GM18951 (cell line): ENCODE results near the gene GRIN3B.
"Not testable (repeated sequence)": the region's sequence is repeated elsewhere in the genome, so short reads cannot be mapped to it uniquely, and the experiment has no call there.

ENCODE experiments used
- POLR2A ChIP-seq: IDR thresholded peaks from 4 replicates; pipeline ENCODE4 v1.6.1; 2011; ENCODE audit warnings: mild to moderate bottlenecking; ENCODE audit not compliant: insufficient read length, insufficient read depth; ENCODE audit errors: extremely low read depth
- in situ Hi-C: fragments of 300-500 bp; cut with MboI; formaldehyde crosslinking; loops from one replicate; pipeline ENCODE4 v1.12.0; 2022; ENCODE audit warnings: low sequenced_read_pairs, mixed read lengths, inconsistent platforms; ENCODE audit not compliant: unreplicated experiment

Gene GRIN3B

DNA sequence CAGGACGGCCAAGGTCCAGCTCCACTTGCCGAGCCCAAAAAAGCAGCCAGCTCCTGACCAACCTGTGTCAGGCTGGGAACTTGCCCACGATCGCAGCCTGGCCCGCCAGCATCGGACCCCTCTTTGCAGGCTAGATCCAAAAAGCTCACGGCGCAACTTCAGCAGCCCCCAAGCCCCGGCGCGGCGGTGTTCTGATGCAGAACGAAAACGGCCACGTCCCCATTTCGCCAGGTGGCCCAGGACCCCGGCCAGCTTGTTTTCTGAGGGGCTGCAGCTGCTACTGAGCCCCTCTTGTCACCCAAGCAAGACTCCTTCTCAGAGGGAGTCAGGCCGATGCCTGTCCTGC lies 19.4 kb downstream of the GRIN3B start:
- TF ChIP-seq POLR2A, result no peak
- in situ Hi-C loops, result no loop called here

DNA sequence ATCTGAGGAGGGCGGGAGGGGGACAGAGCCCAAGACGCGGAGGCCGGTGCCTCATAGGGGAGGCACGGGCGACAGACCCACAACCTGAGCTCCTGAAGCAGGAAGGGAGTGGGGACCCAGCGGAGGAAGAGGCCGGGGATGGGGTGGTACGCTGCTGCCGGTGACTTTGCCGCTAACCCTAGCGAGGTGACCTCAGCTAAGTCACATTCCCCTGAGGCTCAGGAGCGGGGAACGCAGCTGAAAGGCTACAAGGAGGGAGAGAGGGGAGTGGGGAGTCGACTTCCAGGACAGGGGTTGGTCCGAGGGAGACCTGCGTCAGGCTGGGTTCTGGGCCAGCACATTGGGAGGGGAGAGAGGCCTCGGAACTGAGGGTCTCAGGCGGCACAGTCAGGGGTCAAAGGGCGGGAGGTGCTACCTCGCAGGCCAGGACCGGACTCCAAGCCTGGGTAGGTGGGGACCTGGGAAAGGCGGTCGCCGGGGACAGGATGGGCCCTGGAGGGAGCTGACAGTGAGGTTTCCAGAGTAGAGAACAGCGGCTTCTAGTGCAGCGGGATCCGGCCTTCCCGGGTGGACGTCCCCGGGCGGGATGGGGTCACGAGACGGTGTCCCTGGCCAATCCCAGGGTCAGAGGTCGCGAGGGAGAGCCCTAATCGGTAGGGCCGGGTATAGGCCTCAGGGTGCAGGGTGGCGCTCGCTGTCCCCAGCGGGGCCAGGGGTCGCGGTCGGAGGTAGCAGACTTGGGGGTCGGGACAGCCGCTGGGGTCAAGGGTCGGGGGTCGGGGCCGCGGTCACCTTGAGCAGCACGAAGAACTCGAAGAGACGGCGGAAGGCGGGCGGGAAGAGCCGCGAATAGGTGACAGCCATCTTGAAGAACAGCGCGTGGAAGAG lies 20.0 kb downstream of the GRIN3B start:
- TF ChIP-seq POLR2A, result no peak
- in situ Hi-C loops, result no loop called here

DNA sequence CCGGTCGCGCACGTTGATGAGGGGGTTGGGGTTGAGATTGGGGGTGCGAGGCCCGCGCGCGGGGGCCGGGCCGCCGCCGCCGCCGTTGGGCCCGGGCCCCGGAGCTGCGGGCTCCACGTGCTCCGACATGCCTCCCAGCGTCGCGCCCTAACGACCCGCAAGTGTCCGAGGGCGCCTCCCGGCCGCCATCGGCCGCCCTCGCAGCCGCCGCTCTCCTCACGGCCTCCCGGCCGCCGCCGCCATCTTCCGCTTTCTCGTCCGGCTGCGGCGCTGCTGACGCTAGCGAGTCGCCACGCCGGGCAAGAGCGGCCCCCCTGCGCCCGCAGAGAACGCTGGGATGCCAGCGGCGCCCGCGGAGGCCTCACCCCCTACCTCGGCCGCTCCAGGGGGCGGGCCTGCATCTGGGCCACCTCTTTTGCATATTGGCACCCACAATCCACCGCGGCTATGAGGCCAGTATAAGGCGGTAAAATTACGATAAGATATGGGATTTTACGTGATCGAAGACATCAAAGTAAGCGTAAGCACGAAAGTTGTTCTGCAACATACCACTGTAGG lies 20.7 kb downstream of the GRIN3B start, which contains the start of gene TMEM259:
TMEM259 (minus strand) TSS at position 256 of the 558 bp plus-strand sequence; CDS start at position 129, 127 bp downstream.
- peak; percentile 84 for TF ChIP-seq POLR2A
- in situ Hi-C loops, result no loop called here

DNA sequence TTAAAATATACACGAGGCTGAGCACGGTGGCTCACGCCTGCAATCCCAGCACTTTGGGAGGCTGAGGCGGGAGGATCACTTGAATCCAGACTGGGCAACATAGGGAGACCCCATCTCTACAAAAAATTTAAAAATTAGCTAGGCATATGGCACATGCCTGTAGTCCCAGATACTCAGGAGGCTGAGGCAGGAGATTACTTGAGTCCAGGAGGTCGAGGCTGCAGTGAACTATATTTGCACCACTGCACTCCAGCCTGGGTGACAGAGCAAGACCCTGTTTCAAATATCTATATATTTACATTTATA lies 23.6 kb downstream of the GRIN3B start:
- in situ Hi-C loops, result not testable (repeated sequence)

DNA sequence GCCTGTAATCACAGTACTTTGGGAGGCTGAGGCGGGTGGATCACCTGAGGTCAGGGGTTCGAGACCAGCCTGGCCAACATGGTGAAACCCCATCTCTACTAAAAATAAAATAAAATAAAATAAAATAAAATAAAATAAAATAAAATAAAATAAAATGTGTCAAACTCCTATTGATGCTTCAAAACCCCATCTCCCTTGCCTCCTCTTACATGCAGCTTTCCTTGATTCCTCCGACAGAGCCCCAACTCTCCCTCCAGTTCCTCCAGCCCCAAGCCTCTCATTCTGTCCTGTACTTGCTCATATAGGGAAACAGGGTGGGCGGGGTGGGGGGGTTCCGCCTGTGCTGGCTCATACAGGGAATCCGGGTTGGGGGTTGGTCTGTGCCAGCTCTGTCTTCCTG lies 24.9 kb downstream of the GRIN3B start:
- in situ Hi-C loops, result not testable (repeated sequence)

DNA sequence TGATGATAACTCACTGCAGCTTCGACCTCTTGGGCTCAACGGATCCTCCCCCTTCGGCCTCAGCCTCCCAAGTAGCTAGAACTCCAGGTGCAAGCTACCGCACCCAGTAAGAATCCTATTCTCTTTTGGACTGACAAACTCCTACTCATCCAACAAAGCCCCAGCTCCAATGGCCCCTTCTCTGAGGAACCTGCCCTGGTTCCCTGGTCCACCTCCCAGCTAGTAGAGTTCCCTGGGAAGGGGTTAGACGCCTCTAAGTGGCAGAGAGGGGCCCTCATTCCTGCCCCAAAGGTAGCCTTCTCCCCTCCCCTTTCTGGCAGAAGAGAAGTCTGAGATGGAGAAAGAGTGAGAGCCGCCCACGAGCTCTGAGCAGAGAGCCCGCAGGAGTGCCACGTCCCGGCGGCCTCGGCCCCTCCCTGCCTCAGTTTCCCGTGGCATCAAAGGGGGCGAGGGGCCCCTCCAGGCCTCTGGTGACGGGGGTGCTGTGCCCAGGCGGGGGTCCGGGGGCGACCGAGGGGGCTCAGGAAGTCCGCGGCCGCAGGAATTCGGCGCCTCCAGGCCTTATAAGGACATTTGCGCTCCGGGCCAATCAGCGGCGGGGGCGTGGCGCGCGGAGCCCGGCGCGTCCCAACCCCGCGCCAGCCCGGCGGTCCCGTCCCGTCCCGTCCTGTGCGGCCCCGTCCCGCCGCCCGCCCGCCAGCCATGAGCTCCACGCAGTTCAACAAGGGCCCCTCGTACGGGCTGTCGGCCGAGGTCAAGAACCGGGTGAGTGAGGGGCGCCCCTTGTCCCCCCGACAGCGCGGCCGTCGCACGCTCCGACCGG lies 26.0 kb downstream of the GRIN3B start, which contains the start of gene CNN2:
CNN2 (plus strand) TSS at position 649 of the 823 bp plus-strand sequence; CDS start at position 703, 54 bp downstream.
- TF ChIP-seq POLR2A, result peak; percentile 87

DNA sequence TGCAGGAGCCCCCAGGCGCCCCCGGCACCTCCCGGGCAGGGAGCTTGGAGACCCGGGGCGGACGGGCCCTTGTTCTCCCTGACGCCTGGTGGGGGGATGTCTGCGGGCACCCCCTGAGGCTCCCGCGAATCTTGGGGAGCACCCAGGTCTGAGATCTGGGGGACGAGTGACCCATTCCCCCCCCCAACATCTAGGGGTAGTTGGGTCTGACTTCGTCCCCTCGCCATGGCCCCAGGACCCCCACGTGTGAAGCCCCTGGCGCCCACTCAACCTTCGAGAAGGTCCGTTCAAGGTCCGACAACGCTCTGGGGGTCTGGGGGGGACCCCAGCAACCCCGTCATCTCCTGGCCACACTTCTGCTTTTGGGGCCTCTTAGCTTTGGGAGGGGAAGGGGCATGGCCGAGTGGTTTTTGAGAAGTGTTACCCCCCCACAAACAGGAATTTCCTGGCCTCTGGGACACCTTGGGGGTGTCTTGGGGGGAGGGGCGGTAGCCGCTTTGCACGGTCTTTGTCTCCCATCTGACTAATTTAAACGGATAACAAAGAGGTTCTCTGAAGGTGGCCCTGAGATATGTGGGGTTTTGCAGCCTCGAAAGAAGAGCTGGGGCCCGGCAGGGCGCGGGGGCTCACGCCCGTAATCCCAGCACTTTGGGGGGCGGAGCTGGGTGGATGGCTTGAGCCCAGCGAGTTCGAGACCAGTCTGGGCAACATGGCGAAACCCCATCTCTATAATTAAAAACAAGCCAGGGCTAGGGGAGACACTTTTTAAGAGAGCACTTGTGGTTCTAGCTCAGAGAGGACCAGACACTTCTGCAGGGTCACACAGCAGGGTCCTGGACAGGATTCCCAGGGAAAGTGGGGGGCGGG lies 26.8 kb downstream of the GRIN3B start:
- no peak for TF ChIP-seq POLR2A
- in situ Hi-C loops, result no loop called here

More for the DNA sequence above, 26.0 kb downstream of the GRIN3B start, which contains the start of gene CNN2:
- in situ Hi-C loops, result no loop called here

DNA sequence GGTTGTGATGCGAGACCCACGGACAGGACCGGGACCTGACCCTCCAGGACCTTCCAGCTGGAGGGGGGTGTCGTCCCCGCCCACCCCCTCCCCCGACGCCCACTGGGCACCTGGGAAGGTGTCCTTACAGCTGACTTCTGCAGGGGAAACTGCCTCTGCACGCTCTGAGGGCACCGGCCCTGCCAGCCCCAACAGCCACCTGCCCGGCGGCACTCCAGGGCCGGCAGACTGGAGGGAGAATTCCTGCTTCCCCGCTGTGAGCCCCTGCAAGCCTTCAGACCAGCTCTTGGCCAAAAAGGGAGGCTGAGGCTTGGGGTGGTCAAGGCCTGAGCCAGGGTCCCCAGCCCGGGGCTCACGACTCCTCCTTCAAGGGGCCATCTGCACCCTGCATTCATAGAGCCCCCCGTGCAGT lies 27.4 kb downstream of the GRIN3B start:
- no peak for TF ChIP-seq POLR2A
- in situ Hi-C loops, result no loop called here

DNA sequence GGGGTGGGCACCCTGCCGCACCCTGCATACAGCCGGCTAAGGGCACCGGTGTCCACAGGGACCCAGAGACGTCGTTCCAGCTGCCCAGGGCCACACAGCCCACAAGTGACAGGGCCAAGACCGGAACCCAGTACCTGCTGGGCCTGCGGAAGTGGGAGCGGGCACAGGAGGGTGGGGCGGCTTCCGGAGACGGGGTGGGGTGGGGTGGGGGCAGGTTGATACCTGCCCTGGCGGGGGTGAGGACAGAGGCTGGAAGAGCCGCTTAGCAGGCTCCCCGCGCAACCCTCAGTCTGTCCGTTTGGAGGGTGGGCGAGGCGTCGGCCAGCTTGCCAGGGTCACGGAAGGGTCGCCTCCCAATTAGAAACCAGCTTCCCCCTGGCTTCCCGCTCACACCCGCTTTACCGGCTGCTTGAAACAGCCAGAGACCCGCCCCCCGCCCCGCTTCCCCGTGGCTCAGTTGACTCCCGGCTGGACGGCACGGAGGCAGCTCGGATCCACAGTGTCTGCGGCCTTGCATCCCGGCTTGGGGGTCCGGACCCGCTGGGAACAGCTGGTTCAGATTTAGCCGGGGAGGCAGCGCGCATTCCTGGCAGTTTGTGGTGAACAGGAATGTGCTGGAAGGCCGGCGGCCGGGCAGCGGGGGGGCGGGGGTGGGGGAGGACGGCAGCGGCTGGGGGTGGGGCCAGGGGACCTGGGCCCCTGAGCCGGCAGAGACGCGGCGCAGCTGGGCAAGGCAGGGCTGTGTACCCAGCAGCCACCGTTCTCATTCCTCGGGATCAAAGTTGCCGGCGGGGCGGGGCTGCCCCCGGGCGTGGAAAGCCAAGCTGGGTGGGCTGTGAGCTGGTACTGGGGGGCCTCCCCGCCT lies 28.1 kb downstream of the GRIN3B start:
- in situ Hi-C loops, result no loop called here
- peak; percentile 58 for TF ChIP-seq POLR2A

DNA sequence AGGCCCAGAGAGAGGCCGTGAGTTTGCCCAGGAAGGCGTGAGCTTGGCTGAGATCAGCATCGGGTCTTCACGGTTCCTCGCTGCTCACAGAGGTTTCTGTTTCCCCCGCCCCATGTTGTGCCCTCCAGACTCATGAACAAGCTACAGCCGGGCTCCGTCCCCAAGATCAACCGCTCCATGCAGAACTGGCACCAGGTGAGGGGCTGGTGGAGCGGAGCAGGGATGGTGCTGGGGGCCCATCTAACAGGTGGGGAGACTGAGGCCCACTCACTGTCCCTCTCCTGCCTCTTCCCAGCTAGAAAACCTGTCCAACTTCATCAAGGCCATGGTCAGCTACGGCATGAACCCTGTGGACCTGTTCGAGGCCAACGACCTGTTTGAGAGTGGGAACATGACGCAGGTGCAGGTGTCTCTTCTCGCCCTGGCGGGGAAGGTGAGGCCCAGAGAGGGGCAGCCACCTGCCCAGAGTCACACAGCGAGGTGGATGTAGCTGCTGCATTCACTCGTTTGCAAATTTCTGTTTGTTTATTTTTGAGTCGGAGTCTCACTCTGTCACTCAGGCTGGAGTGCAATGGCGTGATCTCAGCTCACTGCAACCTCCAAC lies 32.1 kb downstream of the GRIN3B start:
- in situ Hi-C loops, result no loop called here
- TF ChIP-seq POLR2A, result no peak

DNA sequence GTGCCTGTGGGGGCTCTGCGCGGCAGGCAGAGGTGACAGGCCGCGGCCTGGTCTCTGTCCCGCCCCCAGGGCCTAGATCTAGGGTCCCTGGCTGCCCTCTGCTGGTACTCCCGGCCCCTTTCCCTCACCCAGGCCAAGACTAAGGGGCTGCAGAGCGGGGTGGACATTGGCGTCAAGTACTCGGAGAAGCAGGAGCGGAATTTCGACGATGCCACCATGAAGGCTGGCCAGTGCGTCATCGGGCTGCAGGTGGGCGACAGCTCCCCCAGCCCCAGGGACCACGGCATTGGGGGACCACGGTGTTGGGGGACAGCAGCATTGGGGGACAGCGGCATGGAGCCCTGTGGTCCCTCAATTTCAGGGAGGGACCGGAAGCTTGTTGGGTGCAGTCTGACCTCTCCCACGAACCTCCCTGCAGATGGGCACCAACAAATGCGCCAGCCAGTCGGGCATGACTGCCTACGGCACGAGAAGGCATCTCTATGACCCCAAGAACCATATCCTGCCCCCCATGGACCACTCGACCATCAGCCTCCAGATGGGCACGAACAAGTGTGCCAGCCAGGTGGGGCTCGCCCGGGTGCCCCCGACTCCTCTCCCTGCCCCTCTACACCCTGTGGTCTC lies 35.9 kb downstream of the GRIN3B start:
- no peak for TF ChIP-seq POLR2A
- in situ Hi-C loops, result no loop called here
